ENCODE measurements around the gene TMEM187. TPM values are rescaled to one million over a fixed set of nuclear protein-coding genes. Genes with fewer than 3 reads are reported as not detected.

Gene TMEM187
- total and polyA plus RNA-seq, 10 of the 15 experiments (the other 5 are each of a cell fraction or from before 2014, with no cell fraction given): 0.45 to 8.5 (median 4.1) TPM

- TF ChIP-seq MTA2 (IDR thresholded peaks at IDR 0.05; ENCODE audit: low read depth): no peak
- TF ChIP-seq FOXM1 (IDR thresholded peaks at IDR 0.05; ENCODE audit: low read depth, low read length): no peak
- TF ChIP-seq ESRRA (IDR thresholded peaks at IDR 0.05; ENCODE audit: low read length): no peak
- TF ChIP-seq YY1 (IDR thresholded peaks at IDR 0.05; ENCODE audit: low read depth, low read length): no peak
- TF ChIP-seq, protein P1, sequence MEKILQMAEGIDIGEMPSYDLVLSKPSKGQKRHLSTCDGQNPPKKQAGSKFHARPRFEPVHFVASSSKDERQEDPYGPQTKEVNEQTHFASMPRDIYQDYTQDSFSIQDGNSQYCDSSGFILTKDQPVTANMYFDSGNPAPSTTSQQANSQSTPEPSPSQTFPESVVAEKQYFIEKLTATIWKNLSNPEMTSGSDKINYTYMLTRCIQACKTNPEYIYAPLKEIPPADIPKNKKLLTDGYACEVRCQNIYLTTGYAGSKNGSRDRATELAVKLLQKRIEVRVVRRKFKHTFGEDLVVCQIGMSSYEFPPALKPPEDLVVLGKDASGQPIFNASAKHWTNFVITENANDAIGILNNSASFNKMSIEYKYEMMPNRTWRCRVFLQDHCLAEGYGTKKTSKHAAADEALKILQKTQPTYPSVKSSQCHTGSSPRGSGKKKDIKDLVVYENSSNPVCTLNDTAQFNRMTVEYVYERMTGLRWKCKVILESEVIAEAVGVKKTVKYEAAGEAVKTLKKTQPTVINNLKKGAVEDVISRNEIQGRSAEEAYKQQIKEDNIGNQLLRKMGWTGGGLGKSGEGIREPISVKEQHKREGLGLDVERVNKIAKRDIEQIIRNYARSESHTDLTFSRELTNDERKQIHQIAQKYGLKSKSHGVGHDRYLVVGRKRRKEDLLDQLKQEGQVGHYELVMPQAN (conservative IDR thresholded peaks at IDR 0.05): no peak
- TF ChIP-seq MEF2A (IDR thresholded peaks at IDR 0.05; ENCODE audit: insufficient read depth, low read depth, low read length): no peak
Observed at GRCh38 chrX:154027022-154027402, 54.5 kb downstream of the TMEM187 start (continued).

DNA sequence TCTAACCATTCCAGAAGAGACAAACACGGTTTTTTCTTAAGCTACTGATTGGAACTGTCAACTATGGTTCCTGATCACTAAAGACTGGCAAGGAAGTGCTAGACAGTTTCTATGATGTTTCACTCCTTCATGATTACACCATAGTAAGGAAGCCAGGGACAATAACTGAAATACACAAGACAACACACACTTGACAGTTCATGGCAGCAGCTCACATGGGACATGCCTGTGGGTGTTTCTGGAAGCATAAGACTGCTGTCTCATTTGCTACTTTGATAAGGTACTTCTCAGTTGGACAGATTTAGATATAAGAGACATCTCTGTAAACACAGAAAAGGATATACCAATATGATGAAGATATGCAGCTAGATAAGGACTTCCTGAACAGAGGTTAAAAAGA is 55.4 kb downstream of the TMEM187 start:
- no peak overlapping the region for H3K27ac ChIP-seq (ENCODE audit: control insufficient read depth, insufficient read depth)
- TF ChIP-seq RAD51 (IDR thresholded peaks at IDR 0.05) (no peak), ZNF24 (IDR thresholded peaks at IDR 0.05) (no peak), EP300 (IDR thresholded peaks at IDR 0.05; ENCODE audit: borderline replicate concordance in 1 of 2, control insufficient read depth in 1 of 2, low read depth in 2 of 2, low read length in 2 of 2) (no peak), JUND (IDR thresholded peaks at IDR 0.05; ENCODE audit: low read depth, low read length) (no peak), BCL11A (IDR thresholded peaks at IDR 0.05; ENCODE audit: low read depth, low read length) (no peak), ZNF207 (IDR thresholded peaks at IDR 0.05; ENCODE audit: borderline replicate concordance) (no peak), RBBP5 (conservative IDR thresholded peaks at IDR 0.05) (no peak), ZNF384 (IDR thresholded peaks at IDR 0.05; ENCODE audit: borderline replicate concordance, low read depth, low read length) (no peak), SIN3A (IDR thresholded peaks at IDR 0.05; ENCODE audit: low read depth, low read length) (no peak)
- H2AFZ ChIP-seq (ENCODE audit: control insufficient read depth, low read depth, low read length): no peak overlapping the region
- no peaks in the 10 kb centered on the region; the same call in 1 of the 2 replicates for H4K20me1 ChIP-seq (ENCODE audit: control insufficient read depth, insufficient read depth)
- no peaks in the 10 kb centered on the region; a peak in 1 of 4 replicates for H3K27me3 ChIP-seq (replicated peaks in 1 of 2; ENCODE audit: control insufficient read depth in 2 of 2, insufficient read depth in 2 of 2, low read length in 1 of 2)
- no peaks in the 10 kb centered on the region for H3K4me1 ChIP-seq (ENCODE audit: control insufficient read depth, insufficient read depth, low read length)
- in situ Hi-C loops (cut with MboI) (no loop called here), intact Hi-C loops (cut with micrococcal nuclease; ENCODE audit: unreplicated experiment) (no loop called here)
- DNase-seq (ENCODE audit: low read depth, low spot score) (no peak), FAIRE-seq (no peak), ATAC-seq (no peak)
- ChIA-PET CTCF (interaction anchor here (4.4 kb wide), 1 partner anchor 14 kb away, joined by 26 read pairs; no protein-coding TSS in a partner anchor), POLR2A (interaction anchor here (0.7 to 0.8 kb wide), 2 partner anchors 18 to 60 kb away, joined by 3 read pairs; no protein-coding TSS in a partner anchor), SMC1A (ENCODE audit: uncharacterized antibody, unreplicated experiment) (no interaction called here), RAD21 (ENCODE audit: unreplicated experiment) (no interaction called here)
- 37% methylated on average over 1 of the region's 1 CpG for WGBS (ENCODE audit: insufficient coverage, insufficient replicate concordance, low lambda C conversion rate, missing lambda C conversion rate)
- no peak overlapping the region for H3K4me3 ChIP-seq
- H3K9ac ChIP-seq (ENCODE audit: control insufficient read depth, insufficient read depth, low read length): no peak overlapping the region
- no peaks in the 10 kb centered on the region for H3K9me3 ChIP-seq (replicated peaks; ENCODE audit: control insufficient read depth, insufficient read depth, low read length)
- no peak overlapping the region for H3K4me2 ChIP-seq (ENCODE audit: control insufficient read depth, insufficient read depth)
- BruUV-seq (replicated peaks): no TSS peak
- no peaks in the 10 kb centered on the region for H3K79me2 ChIP-seq (ENCODE audit: control insufficient read depth, insufficient read depth, low read length)
- peaks cover 0 to 2% of the 10 kb centered on the region in 2 experiments; a peak in 3 of 4 replicates for H3K36me3 ChIP-seq (ENCODE audit: control insufficient read depth in 2 of 2, insufficient read depth in 2 of 2, low read length in 1 of 2)

Data from GM12878 (cell line).